B cell (primary cell): ENCODE results near the gene ANKS1A. TPM values are rescaled to one million over a fixed set of nuclear protein-coding genes. Genes with fewer than 3 reads are reported as not detected.

Experiments
- ATAC-seq: fragments of 200-7000 bp; cut with Tn5 transposase; one replicate; pipeline ENCODE4 v1.10.0; 2021; ENCODE audit warnings: low read depth, mild to moderate bottlenecking, moderate number of reproducible peaks, moderate library complexity
- CTCF ChIA-PET: fragments of 350-600 bp; sonication (Branson Sonifier 250); formaldehyde crosslinking; loops from one replicate; lab custom pipeline; 2021; ENCODE audit warnings: antibody characterized with exemption, inconsistent platforms; lab: Charles Lee
- POLR2A ChIA-PET: fragments of 350-600 bp; sonication (Branson Sonifier 250); formaldehyde crosslinking; loops from one replicate; lab custom pipeline; 2021; ENCODE audit warnings: antibody characterized with exemption; lab: Charles Lee
- DNase-seq: peaks from one replicate; pipeline ENCODE4 v3.0.0; 2013
- H2AFZ ChIP-seq: 2 replicates; pipeline ENCODE4 v1.6.1; 2012; ENCODE audit warnings: mild to moderate bottlenecking, low read depth, low read length; ENCODE audit not compliant: insufficient read depth, poor library complexity, severe bottlenecking
- H3K27ac ChIP-seq, 2 donors: 1 replicate in 1 of 2; 2 replicates in 1 of 2; pipeline ENCODE4 v1.5.1; 2012 to 2013; ENCODE audit warnings: low read length in 2 of 2, mild to moderate bottlenecking in 2 of 2, moderate library complexity in 1 of 2
- H3K27me3 ChIP-seq, 4 experiments: fragments of 200-600 bp in 1 of 4; sonication (generic) in 1 of 4; replicated peaks in 1 of 4; 1 replicate in 2 of 4; 2 replicates in 2 of 4; pipeline versions ENCODE4 v1.6.1 to v1.7.0; 2013 to 2016; ENCODE audit warnings: low read length in 3 of 4, mild to moderate bottlenecking in 2 of 4, mixed read lengths in 1 of 4, moderate library complexity in 1 of 4; ENCODE audit not compliant: insufficient read depth in 4 of 4, control insufficient read depth in 3 of 4; ENCODE audit errors: control extremely low read depth in 1 of 4
- H3K36me3 ChIP-seq, 2 experiments: replicated peaks in 1 of 2; 1 replicate in 1 of 2; 2 replicates in 1 of 2; pipeline versions ENCODE4 v1.6.1 to v1.7.1; 2013; ENCODE audit warnings: low read length in 1 of 2; ENCODE audit not compliant: insufficient read depth in 2 of 2, control insufficient read depth in 1 of 2; ENCODE audit errors: control extremely low read depth in 1 of 2, extremely low read depth in 1 of 2
- H3K4me1 ChIP-seq, 2 donors: fragments of 200-600 bp in 1 of 2; sonication (generic) in 1 of 2; 1 replicate in 1 of 2; 2 replicates in 1 of 2; pipeline versions ENCODE4 v1.5.1 to v1.6.1; 2013 to 2017; ENCODE audit warnings: low read length in 2 of 2; ENCODE audit not compliant: control insufficient read depth in 2 of 2, insufficient read depth in 2 of 2
- H3K4me2 ChIP-seq: replicated peaks from 2 replicates; pipeline ENCODE3; 2012; ENCODE audit warnings: mild to moderate bottlenecking, low read depth, low read length; ENCODE audit not compliant: poor library complexity, severe bottlenecking
- H3K4me3 ChIP-seq, 5 experiments: fragments of 200-600 bp in 1 of 5; sonication (generic) in 1 of 5; 1 replicate in 3 of 5; 2 replicates in 2 of 5; pipeline versions ENCODE4 v1.5.1 to v1.7.0; 2011 to 2016; ENCODE audit warnings: low read length in 4 of 5, mild to moderate bottlenecking in 4 of 5, low read depth in 2 of 5, control low read depth in 1 of 5, moderate library complexity in 1 of 5; ENCODE audit not compliant: insufficient read depth in 1 of 5; ENCODE audit errors: control extremely low read depth in 1 of 5, extremely low read depth in 1 of 5
- H3K79me2 ChIP-seq: fragments of 200-600 bp; sonication (generic); one replicate; pipeline ENCODE4 v1.6.0; 2016; ENCODE audit warnings: low read length; ENCODE audit not compliant: control insufficient read depth, insufficient read depth
- H3K9ac ChIP-seq: fragments of 200-600 bp; sonication (generic); 2 replicates; pipeline ENCODE4 v1.6.1; 2017; ENCODE audit warnings: mild to moderate bottlenecking, low read length, moderate library complexity
- H3K9me3 ChIP-seq, 3 donors: one replicate each; pipeline versions ENCODE4 v1.6.1 to v1.7.1; 2013; ENCODE audit warnings: low read length in 2 of 3; ENCODE audit not compliant: control insufficient read depth in 2 of 3, insufficient read depth in 1 of 3; ENCODE audit errors: control extremely low read depth in 1 of 3
- H4K20me1 ChIP-seq: 2 replicates; pipeline ENCODE4 v1.6.0; 2012; ENCODE audit warnings: mild to moderate bottlenecking, low read length; ENCODE audit not compliant: insufficient read depth, control insufficient read depth, poor library complexity, severe bottlenecking
- H3K27ac Mint-ChIP-seq: one replicate; pipeline ENCODE4 v1.8.0; 2021; ENCODE audit warnings: mixed read lengths
- H3K27me3 Mint-ChIP-seq: one replicate; pipeline ENCODE4 v1.8.0; 2021; ENCODE audit warnings: mixed read lengths
- H3K4me1 Mint-ChIP-seq: one replicate; pipeline ENCODE4 v1.8.0; 2021; ENCODE audit warnings: mixed read lengths
- H3K4me3 Mint-ChIP-seq: one replicate; pipeline ENCODE4 v1.8.0; 2021; ENCODE audit warnings: mixed read lengths
- H3K9me3 Mint-ChIP-seq: one replicate; pipeline ENCODE4 v1.8.0; 2022; ENCODE audit warnings: mixed read lengths; ENCODE audit not compliant: insufficient read depth
- CTCF ChIP-seq: fragments of 200-600 bp; IDR thresholded peaks from one replicate; pipeline ENCODE4 v1.8.0; 2022; ENCODE audit warnings: antibody characterized with exemption, mild to moderate bottlenecking
- EZH2 ChIP-seq: IDR thresholded peaks from 2 replicates; pipeline ENCODE4 v1.6.1; 2012; ENCODE audit warnings: borderline replicate concordance, low read depth, mild to moderate bottlenecking, moderate library complexity, low read length; ENCODE audit not compliant: insufficient read depth, poor library complexity, severe bottlenecking
- WGBS: methylation state at CpG from one replicate; pipeline ENCODE4 v1.1.5; 2013; ENCODE audit warnings: missing lambda C conversion rate; ENCODE audit not compliant: insufficient coverage; 5-methylcytosine and 5-hydroxymethylcytosine counted together
- intact Hi-C: fragments of 100-400 bp; cut with micrococcal nuclease; formaldehyde crosslinking; loops from one replicate; pipeline ENCODE4 v1.10.0; 2022
- polyA plus RNA-seq: library from polyadenylated mRNA; depleted of rRNA; stranded (reverse); fragments of >200 nt; gene quantifications from 2 replicates; pipeline ENCODE4 v1.2.3, GENCODE V29; 2012
- total RNA-seq, 2 donors: library from RNA; stranded (reverse); fragments of 120-200 nt in 1 of 2; gene quantifications; 1 replicate in 1 of 2; 2 replicates in 1 of 2; pipeline versions ENCODE4 v1.2.3 to v1.2.4, GENCODE V29; 2013 to 2022

Gene ANKS1A
- total and polyA plus RNA-seq, 2 donors (not counting 1 experiment from before 2014, with no cell fraction given), result 3.4 to 19.7 TPM

GRCh38 chr6:34900321-34901031 lies 11.4 kb downstream of the ANKS1A start:
- POLR2A ChIA-PET, result no interaction called here
- no CpG with 5 or more reads among the region's 4 CpGs for WGBS

More at GRCh38 chr6:34900321-34901031, 11.4 kb downstream of the ANKS1A start:
- ATAC-seq, result no peak
- H3K27me3 ChIP-seq, result no peaks in the 10 kb centered on the region
- H3K36me3 ChIP-seq, result no peaks in the 10 kb centered on the region
- intact Hi-C loops, result no loop called here
- no peak overlapping the region for H3K4me3 ChIP-seq
- H4K20me1 ChIP-seq, result peaks cover 4% of the 10 kb centered on the region
- no peak overlapping the region for H3K27ac Mint-ChIP-seq
- H3K9me3 Mint-ChIP-seq, result no peaks in the 10 kb centered on the region
- no peak overlapping the region for H3K4me3 Mint-ChIP-seq
- H3K9ac ChIP-seq, result no peak overlapping the region
- no peaks in the 10 kb centered on the region for H3K27me3 Mint-ChIP-seq
- no peaks in the 10 kb centered on the region for H3K4me1 Mint-ChIP-seq
- peaks cover 57% of the 10 kb centered on the region for H3K79me2 ChIP-seq
- no peak overlapping the region for H3K27ac ChIP-seq
- no peak overlapping the region for H2AFZ ChIP-seq
- TF ChIP-seq CTCF (no peak), EZH2 (no peak)
- no peaks in the 10 kb centered on the region for H3K4me1 ChIP-seq
- no peak overlapping the region for H3K4me2 ChIP-seq
- DNase-seq, result no peak
- CTCF ChIA-PET, result interaction anchor here (0.5 to 0.7 kb wide), 2 partner anchors 8 to 485 kb away, joined by 3 to 4 read pairs; no protein-coding TSS in a partner anchor
- no peaks in the 10 kb centered on the region for H3K9me3 ChIP-seq
